ENCODE data around the gene KCNA2.

The KCNA2 gene

GRCh38 chr1:110619412-110620249, 13.5 kb upstream of the KCNA2 start:
- no peak overlapping the region for H3K4me3 ChIP-seq (ENCODE audit: low read depth, low read length)
- peak; percentile 87 for TF ChIP-seq CTCF (IDR thresholded peaks at IDR 0.05; ENCODE audit: low read depth, low read length)
- in situ Hi-C loops (cut with HindIII; ENCODE audit: low sequenced_read_pairs): no loop called here
- peak; percentile 40 for DNase-seq (ENCODE audit: low read depth, low spot score)

- no peak for TF ChIP-seq CTCF (IDR thresholded peaks at IDR 0.05; ENCODE audit: low read depth, low read length)
- in situ Hi-C loops (cut with HindIII; ENCODE audit: low sequenced_read_pairs): no loop called here
Observed at GRCh38 chr1:110618668-110619067, 12.5 kb upstream of the KCNA2 start.

GRCh38 chr1:110617589-110617988, 11.4 kb upstream of the KCNA2 start:
- DNase-seq (ENCODE audit: low read depth, low spot score): no peak
- no peak overlapping the region for H3K4me3 ChIP-seq (ENCODE audit: low read depth, low read length)
- no peak for TF ChIP-seq CTCF (IDR thresholded peaks at IDR 0.05; ENCODE audit: low read depth, low read length)
- in situ Hi-C loops (cut with HindIII; ENCODE audit: low sequenced_read_pairs): no loop called here

More at GRCh38 chr1:110618668-110619067, 12.5 kb upstream of the KCNA2 start:
- no peak for DNase-seq (ENCODE audit: low read depth, low spot score)
- no peak overlapping the region for H3K4me3 ChIP-seq (ENCODE audit: low read depth, low read length)

- no peak for TF ChIP-seq CTCF (IDR thresholded peaks at IDR 0.05; ENCODE audit: low read depth, low read length)
- no peak overlapping the region for H3K4me3 ChIP-seq (ENCODE audit: low read depth, low read length)
- no peak for DNase-seq (ENCODE audit: low read depth, low spot score)
- in situ Hi-C loops (cut with HindIII; ENCODE audit: low sequenced_read_pairs): no loop called here
Observed at GRCh38 chr1:110617116-110617515, 11.0 kb upstream of the KCNA2 start.

- peak; percentile 5 for DNase-seq (ENCODE audit: low read depth, low spot score)
- in situ Hi-C loops (cut with HindIII; ENCODE audit: low sequenced_read_pairs): no loop called here
- H3K4me3 ChIP-seq (ENCODE audit: low read depth, low read length): no peak overlapping the region
- no peak for TF ChIP-seq CTCF (IDR thresholded peaks at IDR 0.05; ENCODE audit: low read depth, low read length)
Observed at GRCh38 chr1:110616587-110616986, 10.4 kb upstream of the KCNA2 start.

GRCh38 chr1:110615548-110616130, 9.5 kb upstream of the KCNA2 start:
- H3K4me3 ChIP-seq (ENCODE audit: low read depth, low read length): no peak overlapping the region
- DNase-seq (ENCODE audit: low read depth, low spot score): peak; percentile 53
- in situ Hi-C loops (cut with HindIII; ENCODE audit: low sequenced_read_pairs): no loop called here
- TF ChIP-seq CTCF (IDR thresholded peaks at IDR 0.05; ENCODE audit: low read depth, low read length): peak; percentile 78

All from astrocyte of the spinal cord (primary cell).